ENCODE data around the gene SPPL3.
A peak's percentile ranks its signal among the peaks of the same experiment; 100 is the strongest.
"Not testable (repeated sequence)": the region's sequence is repeated elsewhere in the genome, so short reads cannot be mapped to it uniquely, and the experiment has no call there.

SPPL3 gene

GRCh38 chr12:120739821-120740613, 164.1 kb downstream of the SPPL3 start:
- DNase-seq, result no peak

GRCh38 chr12:120739031-120739762, 165.0 kb downstream of the SPPL3 start:
- no peak for DNase-seq

GRCh38 chr12:120738252-120739030, 165.7 kb downstream of the SPPL3 start:
- no peak for DNase-seq

GRCh38 chr12:120737557-120738251, 166.5 kb downstream of the SPPL3 start:
- no peak for DNase-seq

- no peak for DNase-seq
Observed at GRCh38 chr12:120736404-120737331, 167.5 kb downstream of the SPPL3 start.

GRCh38 chr12:120735181-120735580, 169.0 kb downstream of the SPPL3 start:
- DNase-seq, result no peak

GRCh38 chr12:120734210-120734609, 169.9 kb downstream of the SPPL3 start:
- no peak for DNase-seq

GRCh38 chr12:120733574-120733973, 170.6 kb downstream of the SPPL3 start:
- DNase-seq, result no peak

- DNase-seq, result not testable (repeated sequence)
Observed at GRCh38 chr12:120732198-120732597, 172.0 kb downstream of the SPPL3 start.

GRCh38 chr12:120726961-120727360, 177.2 kb downstream of the SPPL3 start:
- no peak for DNase-seq

GRCh38 chr12:120726510-120726793, 177.7 kb downstream of the SPPL3 start:
- DNase-seq, result no peak

GRCh38 chr12:120725659-120726509, 178.3 kb downstream of the SPPL3 start, which contains the start of gene ACADS:
Gene ACADS (plus strand): TSS chr12:120725826. CDS start chr12:120725886, 60 bp downstream.
- DNase-seq, result peak; percentile 84

- DNase-seq, result no peak
Observed at GRCh38 chr12:120725151-120725658, 179.0 kb downstream of the SPPL3 start.

- no peak for DNase-seq
Observed at GRCh38 chr12:120724720-120725119, 179.4 kb downstream of the SPPL3 start.

GRCh38 chr12:120722784-120723183, 181.4 kb downstream of the SPPL3 start:
- no peak for DNase-seq

- no peak for DNase-seq
Observed at GRCh38 chr12:120721866-120722265, 182.3 kb downstream of the SPPL3 start.

GRCh38 chr12:120720987-120721801, 183.0 kb downstream of the SPPL3 start:
- no peak for DNase-seq

GRCh38 chr12:120720234-120720986, 183.7 kb downstream of the SPPL3 start:
- DNase-seq, result no peak
